K562 treated with DMSO at 1 percent for 4 hours (cell line): Measurements from ENCODE around the gene SBK1. TPM values are rescaled to one million over a fixed set of nuclear protein-coding genes. Genes with fewer than 3 reads are reported as not detected.

ENCODE experiments used
- total RNA-seq: library from RNA; unstranded; fragments of 300-600 nt; gene quantifications from 2 replicates; pipeline ENCODE4 v1.2.3, GENCODE V29; 2022; ENCODE audit not compliant: insufficient read depth

Gene SBK1
- total RNA-seq: 0.11 TPM in 1 of 2 replicates, not detected in the other

GRCh38 chr16:28291651-28292626, at the start of gene SBK1:
TSS of gene SBK1 (plus strand) at chr16:28292525. CDS start at chr16:28317392, 24,867 bp downstream.

GRCh38 chr16:28363408-28363807, 71.1 kb downstream of the SBK1 start, which contains the start of gene NPIPB6:
TSS of gene NPIPB6 (minus strand) at chr16:28363508. CDS start at chr16:28362822, 686 bp downstream.

Other genes with a start within 250 kb of the SBK1 start
- not detected in 2 replicates for gene GSG1L, start 228.8 kb upstream of the SBK1 start, total RNA-seq
- gene XPO6, start 80.6 kb upstream of the SBK1 start, total RNA-seq: 53.2 and 63.4 TPM in 2 replicates
- gene NPIPB6, start 71.0 kb downstream of the SBK1 start, total RNA-seq: 1.3 TPM in 1 of 2 replicates, not detected in the other
- 78.4 and 137 TPM in 2 replicates for gene EIF3CL, start 111.3 kb downstream of the SBK1 start, total RNA-seq
- gene NPIPB7, start 179.8 kb downstream of the SBK1 start, total RNA-seq: not detected in 2 replicates
- gene CLN3, start 199.5 kb downstream of the SBK1 start, total RNA-seq: 52.3 and 57.5 TPM in 2 replicates
- 6.0 and 6.2 TPM in 2 replicates for gene APOBR, start 202.1 kb downstream of the SBK1 start, total RNA-seq
- not detected in 2 replicates for gene IL27, start 214.3 kb downstream of the SBK1 start, total RNA-seq
- gene NUPR1, start 246.4 kb downstream of the SBK1 start, total RNA-seq: 105 and 134 TPM in 2 replicates